Measurements from ENCODE around the gene POLR1A.

DNA sequence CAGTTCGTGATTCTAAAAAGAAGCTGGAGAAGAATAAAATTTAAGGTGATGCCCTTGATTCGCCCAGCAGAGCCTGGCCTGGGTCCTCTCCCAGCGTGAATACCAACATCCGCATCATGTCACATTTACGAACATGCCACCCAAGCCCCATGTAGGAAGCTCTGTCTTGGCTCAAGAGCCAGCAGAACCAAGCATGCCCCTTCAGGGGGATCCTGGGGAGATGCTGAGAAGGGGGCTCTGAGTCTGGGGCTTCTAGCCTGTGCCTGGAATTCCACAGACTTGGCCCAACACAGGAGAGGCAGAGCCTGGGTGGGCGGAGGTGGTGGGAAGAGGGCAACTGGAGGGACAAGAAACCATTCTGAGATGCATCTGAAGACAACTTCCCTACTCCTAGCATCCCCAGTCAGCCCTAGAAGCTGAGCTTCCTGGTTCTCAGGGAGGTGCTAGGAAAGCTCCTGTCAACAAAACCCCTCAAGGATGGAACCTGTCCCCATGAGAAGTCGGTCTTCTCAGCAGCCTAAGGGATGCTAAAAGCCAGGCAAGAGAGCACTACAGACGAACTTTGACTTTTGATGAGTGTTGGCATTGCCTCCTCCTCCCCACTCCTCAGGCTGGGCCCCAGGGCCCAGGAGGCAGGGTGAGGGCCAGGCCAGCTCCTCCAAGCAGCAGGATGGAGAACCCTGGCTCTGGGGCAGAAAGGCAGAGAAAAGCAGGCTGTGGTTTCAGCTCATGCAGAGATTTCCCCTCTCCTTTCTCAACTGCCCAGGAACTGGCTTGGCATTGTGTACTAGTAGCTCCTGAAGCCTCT, 57.9 kb downstream of the POLR1A start:
- TF ChIP-seq, protein P1, sequence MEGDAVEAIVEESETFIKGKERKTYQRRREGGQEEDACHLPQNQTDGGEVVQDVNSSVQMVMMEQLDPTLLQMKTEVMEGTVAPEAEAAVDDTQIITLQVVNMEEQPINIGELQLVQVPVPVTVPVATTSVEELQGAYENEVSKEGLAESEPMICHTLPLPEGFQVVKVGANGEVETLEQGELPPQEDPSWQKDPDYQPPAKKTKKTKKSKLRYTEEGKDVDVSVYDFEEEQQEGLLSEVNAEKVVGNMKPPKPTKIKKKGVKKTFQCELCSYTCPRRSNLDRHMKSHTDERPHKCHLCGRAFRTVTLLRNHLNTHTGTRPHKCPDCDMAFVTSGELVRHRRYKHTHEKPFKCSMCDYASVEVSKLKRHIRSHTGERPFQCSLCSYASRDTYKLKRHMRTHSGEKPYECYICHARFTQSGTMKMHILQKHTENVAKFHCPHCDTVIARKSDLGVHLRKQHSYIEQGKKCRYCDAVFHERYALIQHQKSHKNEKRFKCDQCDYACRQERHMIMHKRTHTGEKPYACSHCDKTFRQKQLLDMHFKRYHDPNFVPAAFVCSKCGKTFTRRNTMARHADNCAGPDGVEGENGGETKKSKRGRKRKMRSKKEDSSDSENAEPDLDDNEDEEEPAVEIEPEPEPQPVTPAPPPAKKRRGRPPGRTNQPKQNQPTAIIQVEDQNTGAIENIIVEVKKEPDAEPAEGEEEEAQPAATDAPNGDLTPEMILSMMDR (IDR thresholded peaks at IDR 0.05 in 8 of 11, conservative IDR thresholded peaks at IDR 0.05 in 3 of 11) = no peak
- no peak for TF ChIP-seq POLR2A (IDR thresholded peaks at IDR 0.05)
